Adrenal gland (tissue), 5 donors: ENCODE measurements around the gene PLEKHA6.

Experiments used
- CTCF ChIP-seq, 6 experiments: fragments of 450-650 bp in 4 of 6; fragments of 200-600 bp in 2 of 6; sonication (generic) in 1 of 6; IDR thresholded peaks; 1 replicate in 5 of 6; 2 replicates in 1 of 6; pipeline versions ENCODE4 v1.5.1 to v1.8.0; 2016 to 2021; ENCODE audit warnings: antibody characterized with exemption in 6 of 6, mild to moderate bottlenecking in 2 of 6, moderate library complexity in 1 of 6
- POLR2A ChIP-seq, 2 donors: fragments of 450-650 bp; IDR thresholded peaks; one replicate each; pipeline ENCODE4 v1.6.1; 2017; ENCODE audit warnings: antibody characterized with exemption in 2 of 2, mild to moderate bottlenecking in 2 of 2, moderate library complexity in 1 of 2
- donor health status: DM: no; HTN: no; CAD: no.

GRCh38 chr1:204218552-204218951, 141.2 kb downstream of the PLEKHA6 start:
- TF ChIP-seq CTCF (IDR thresholded peaks at IDR 0.05) (no peak), POLR2A (IDR thresholded peaks at IDR 0.05) (no peak)
